ENCODE measurements around the gene AFF1. TPM values are rescaled to one million over a fixed set of nuclear protein-coding genes. Genes with fewer than 3 reads are reported as not detected.
"Not testable (repeated sequence)": the region's sequence is repeated elsewhere in the genome, so short reads cannot be mapped to it uniquely, and the experiment has no call there.

Gene AFF1
- total RNA-seq, 1 experiment from 2014 or later, result 52.8 TPM

GRCh38 chr4:87068583-87069021, 133.8 kb downstream of the AFF1 start:
- POLR2A ChIA-PET (ENCODE audit: unreplicated experiment), result no interaction called here
- Histone ChIP-seq H3F3A (ENCODE audit: insufficient read depth, low read depth) (no peaks in the 10 kb centered on the region), H3K9me3 (ENCODE audit: insufficient read depth, low read depth) (no peaks in the 10 kb centered on the region), H4K20me1 (ENCODE audit: insufficient read depth) (no peaks in the 10 kb centered on the region), H3K4me2 (no peak overlapping the region), H2AFZ (no peak overlapping the region), H3K9me2 (ENCODE audit: insufficient read depth) (no peaks in the 10 kb centered on the region), H3K27me3 (ENCODE audit: insufficient read depth, low read depth) (no peaks in the 10 kb centered on the region), H3K4me3 (no peak overlapping the region), H3K79me2 (ENCODE audit: low read depth) (no peaks in the 10 kb centered on the region), H3K36me3 (ENCODE audit: low read depth) (no peaks in the 10 kb centered on the region), H3K4me1 (replicated peaks; ENCODE audit: insufficient read depth) (no peaks in the 10 kb centered on the region), H3K27ac (no peak overlapping the region)
- CTCF ChIA-PET, result no interaction called here
- no peak for TF ChIP-seq CTCF (conservative IDR thresholded peaks at IDR 0.05)
- no peak for TF ChIP-seq EZH2 (IDR thresholded peaks at IDR 0.05; ENCODE audit: low read depth)
- no peak for DNase-seq
- BruUV-seq (replicated peaks), result no TSS peak
- intact Hi-C loops (cut with micrococcal nuclease; ENCODE audit: unreplicated experiment), result no loop called here

DNA sequence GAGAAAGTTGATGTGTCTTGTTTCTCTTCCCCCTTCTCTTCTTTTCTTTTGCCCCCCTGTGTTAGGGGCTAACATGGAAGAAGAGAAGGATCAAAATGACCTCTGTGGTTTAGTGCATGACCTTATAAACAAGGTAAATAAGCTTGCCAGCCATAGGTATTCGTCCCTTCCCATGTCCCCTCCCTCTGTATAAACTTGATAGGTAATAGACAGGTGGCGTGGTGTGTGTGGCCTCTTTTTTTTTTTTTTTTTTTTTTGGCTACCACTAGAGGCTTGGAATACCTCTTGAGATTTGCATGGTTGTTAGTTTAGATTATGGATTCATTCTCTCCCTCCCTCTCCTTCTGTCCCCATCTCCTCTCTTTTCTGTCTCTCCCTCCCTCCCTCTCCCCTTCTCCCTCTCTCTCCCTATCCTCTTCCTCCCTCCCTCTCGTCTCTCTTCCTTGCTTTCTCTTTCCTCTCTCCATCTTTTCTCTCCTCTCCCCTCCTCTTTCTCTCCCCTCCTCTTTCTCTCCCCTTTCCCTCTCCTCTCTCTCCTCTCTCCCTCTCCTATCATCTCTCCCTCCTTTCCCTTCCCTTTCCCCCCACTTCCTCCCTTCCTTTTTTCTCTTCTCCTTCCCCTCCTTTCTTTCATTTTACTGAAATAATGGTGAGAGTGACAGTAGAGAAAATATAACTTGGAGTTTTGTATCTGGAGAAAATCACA, 134.4 kb downstream of the AFF1 start:
- no peak for DNase-seq
- H3K9me2 ChIP-seq (ENCODE audit: insufficient read depth), result no peaks in the 10 kb centered on the region
- H2AFZ ChIP-seq, result no peak overlapping the region
- no peaks in the 10 kb centered on the region for H3K27me3 ChIP-seq (ENCODE audit: insufficient read depth, low read depth)
- intact Hi-C loops (cut with micrococcal nuclease; ENCODE audit: unreplicated experiment), result no loop called here
- H3F3A ChIP-seq (ENCODE audit: insufficient read depth, low read depth), result no peaks in the 10 kb centered on the region
- no peaks in the 10 kb centered on the region for H3K79me2 ChIP-seq (ENCODE audit: low read depth)
- POLR2A ChIA-PET (ENCODE audit: unreplicated experiment), result no interaction called here
- no peaks in the 10 kb centered on the region for H4K20me1 ChIP-seq (ENCODE audit: insufficient read depth)
- no peaks in the 10 kb centered on the region for H3K36me3 ChIP-seq (ENCODE audit: low read depth)
- no peaks in the 10 kb centered on the region for H3K9me3 ChIP-seq (ENCODE audit: insufficient read depth, low read depth)
- H3K4me1 ChIP-seq (replicated peaks; ENCODE audit: insufficient read depth), result no peaks in the 10 kb centered on the region
- no TSS peak for BruUV-seq (replicated peaks)
- CTCF ChIA-PET, result no interaction called here
- H3K4me2 ChIP-seq, result no peak overlapping the region
- no peak for TF ChIP-seq EZH2 (IDR thresholded peaks at IDR 0.05; ENCODE audit: low read depth)
- TF ChIP-seq CTCF (conservative IDR thresholded peaks at IDR 0.05), result no peak
- no peak overlapping the region for H3K4me3 ChIP-seq
- no peak overlapping the region for H3K27ac ChIP-seq

- no peak for DNase-seq
- Histone ChIP-seq H3K4me1 (replicated peaks; ENCODE audit: insufficient read depth) (no peaks in the 10 kb centered on the region), H3K9me2 (ENCODE audit: insufficient read depth) (no peaks in the 10 kb centered on the region), H3F3A (ENCODE audit: insufficient read depth, low read depth) (no peaks in the 10 kb centered on the region), H2AFZ (no peak overlapping the region), H3K36me3 (ENCODE audit: low read depth) (no peaks in the 10 kb centered on the region), H4K20me1 (ENCODE audit: insufficient read depth) (no peaks in the 10 kb centered on the region), H3K4me2 (no peak overlapping the region), H3K9me3 (ENCODE audit: insufficient read depth, low read depth) (no peaks in the 10 kb centered on the region), H3K27ac (no peak overlapping the region), H3K79me2 (ENCODE audit: low read depth) (no peaks in the 10 kb centered on the region), H3K27me3 (ENCODE audit: insufficient read depth, low read depth) (no peaks in the 10 kb centered on the region), H3K4me3 (no peak overlapping the region)
- ChIA-PET POLR2A (ENCODE audit: unreplicated experiment) (no interaction called here), CTCF (interaction anchor here (0.6 kb wide), 1 partner anchor 22 kb away, joined by 5 read pairs; no protein-coding TSS in a partner anchor)
- BruUV-seq (replicated peaks), result no TSS peak
- TF ChIP-seq EZH2 (IDR thresholded peaks at IDR 0.05; ENCODE audit: low read depth) (no peak), CTCF (conservative IDR thresholded peaks at IDR 0.05) (no peak)
- intact Hi-C loops (cut with micrococcal nuclease; ENCODE audit: unreplicated experiment), result no loop called here
Observed at GRCh38 chr4:87071401-87071800, 136.6 kb downstream of the AFF1 start.

GRCh38 chr4:87072545-87072944, 137.7 kb downstream of the AFF1 start:
- POLR2A ChIA-PET (ENCODE audit: unreplicated experiment), result interaction anchor here (0.7 kb wide), 1 partner anchor 1017 kb away, joined by 7 read pairs; no protein-coding TSS in a partner anchor
- BruUV-seq (replicated peaks); H4K20me1 ChIP-seq (ENCODE audit: insufficient read depth); H3K79me2 ChIP-seq (ENCODE audit: low read depth); H3K4me2 ChIP-seq; H3K4me1 ChIP-seq (replicated peaks; ENCODE audit: insufficient read depth); H2AFZ ChIP-seq; H3K27ac ChIP-seq; H3K9me2 ChIP-seq (ENCODE audit: insufficient read depth); H3F3A ChIP-seq (ENCODE audit: insufficient read depth, low read depth); DNase-seq; H3K9me3 ChIP-seq (ENCODE audit: insufficient read depth, low read depth); H3K4me3 ChIP-seq; H3K36me3 ChIP-seq (ENCODE audit: low read depth); CTCF ChIA-PET; H3K27me3 ChIP-seq (ENCODE audit: insufficient read depth, low read depth); intact Hi-C loops (cut with micrococcal nuclease; ENCODE audit: unreplicated experiment): not testable (repeated sequence)
